ENCODE data around the gene PALD1.

Gene PALD1

DNA sequence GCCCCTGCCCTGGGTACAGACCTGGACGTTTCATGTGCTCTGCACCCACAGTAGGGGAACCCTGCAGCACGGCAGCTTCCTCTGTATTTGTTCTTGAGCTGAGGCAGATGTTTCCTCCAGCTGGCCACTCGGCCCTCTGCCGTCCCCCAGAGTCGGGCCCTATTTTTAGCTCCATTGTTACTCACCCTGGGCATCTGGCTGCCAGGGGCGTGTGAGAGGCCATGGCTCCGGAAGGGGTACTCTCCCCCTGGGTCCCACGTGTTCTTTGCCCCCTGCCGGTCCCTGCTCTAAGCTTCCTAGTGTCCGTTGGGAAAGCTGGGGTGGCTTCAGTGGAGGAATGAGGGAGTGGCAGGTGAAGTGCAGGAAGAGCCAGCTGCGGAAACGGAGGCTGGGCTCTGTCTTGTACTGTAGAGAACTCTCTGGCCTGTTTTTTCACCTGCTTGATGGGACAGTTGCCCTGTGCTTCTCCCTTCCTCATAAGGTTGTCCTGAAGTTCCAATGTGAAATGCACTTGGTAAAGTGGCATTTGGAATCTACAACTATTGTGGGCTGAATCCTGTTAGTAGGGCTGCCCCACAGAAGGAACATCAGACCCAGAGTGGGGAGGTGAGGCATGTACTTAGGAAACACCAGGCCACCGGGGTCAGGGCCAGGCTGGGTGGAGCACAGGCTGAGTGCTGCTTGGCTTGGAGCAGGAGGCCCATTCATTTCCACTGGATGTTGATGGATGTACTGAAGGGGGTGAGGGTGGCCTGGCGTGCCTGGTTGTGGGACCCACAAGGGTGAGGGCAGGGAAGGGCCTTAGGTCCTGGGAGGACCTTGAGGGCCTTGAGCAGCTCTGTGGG is 30.6 kb downstream of the PALD1 start:
- DNase-seq, result no peak

DNA sequence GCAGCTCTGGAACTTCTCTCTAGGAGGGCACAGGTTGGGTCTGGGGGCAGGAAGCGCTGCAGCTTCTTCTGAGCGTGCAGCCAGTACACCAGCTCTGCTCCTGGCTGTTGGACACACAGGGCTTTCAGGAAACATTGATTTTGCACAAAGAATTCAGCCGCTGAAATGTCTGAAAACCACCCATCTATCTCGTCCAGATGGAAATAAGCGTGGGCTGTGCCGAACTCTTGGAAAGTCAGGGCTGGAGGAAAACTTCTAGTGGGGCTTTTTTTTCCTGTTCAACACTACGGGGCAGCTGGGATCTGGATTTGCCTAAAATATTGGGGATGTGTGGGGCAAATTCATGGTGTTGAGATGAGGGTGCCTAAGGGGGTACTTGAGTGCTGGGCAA is 31.2 kb downstream of the PALD1 start:
- no peak for DNase-seq

DNA sequence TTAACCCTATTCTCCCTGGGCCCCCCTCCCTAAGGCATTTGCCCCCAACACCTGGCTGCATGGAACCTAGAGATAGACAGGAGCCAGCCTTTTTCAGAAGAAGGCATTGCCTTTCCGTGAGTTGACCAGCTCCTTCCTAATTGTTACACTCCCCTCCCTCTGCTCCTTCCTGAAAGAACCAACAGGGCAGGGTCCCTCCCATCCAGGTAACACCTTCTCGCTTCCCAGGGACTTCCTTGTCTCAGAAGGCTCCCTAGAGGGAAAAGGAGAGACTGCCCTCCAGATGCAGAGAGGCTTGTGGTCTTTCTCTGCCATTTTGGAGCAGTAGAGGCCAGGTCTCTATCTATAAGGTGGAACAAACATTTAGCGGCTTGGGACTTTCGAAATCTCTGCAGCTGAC is 31.9 kb downstream of the PALD1 start:
- no peak for DNase-seq

DNA sequence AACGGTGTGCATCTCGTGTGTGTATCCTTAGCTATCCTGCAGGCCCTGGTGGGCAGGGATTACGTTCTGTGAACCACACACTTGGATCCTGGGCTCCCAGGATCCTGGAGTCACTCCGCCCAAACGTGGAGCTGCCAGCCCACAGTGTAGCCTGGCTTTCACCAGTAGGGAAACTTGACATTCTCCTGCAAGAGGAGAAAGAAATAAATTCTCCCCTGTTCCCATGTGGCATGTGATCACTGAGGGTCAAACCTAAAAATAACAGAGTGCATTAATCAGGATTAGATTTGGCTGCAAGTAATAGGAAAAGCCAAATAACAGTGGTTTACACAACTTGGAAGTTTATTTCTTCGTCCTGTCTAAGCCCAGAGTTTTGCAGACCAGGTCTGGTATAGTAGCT is 32.3 kb downstream of the PALD1 start:
- DNase-seq, result no peak

DNA sequence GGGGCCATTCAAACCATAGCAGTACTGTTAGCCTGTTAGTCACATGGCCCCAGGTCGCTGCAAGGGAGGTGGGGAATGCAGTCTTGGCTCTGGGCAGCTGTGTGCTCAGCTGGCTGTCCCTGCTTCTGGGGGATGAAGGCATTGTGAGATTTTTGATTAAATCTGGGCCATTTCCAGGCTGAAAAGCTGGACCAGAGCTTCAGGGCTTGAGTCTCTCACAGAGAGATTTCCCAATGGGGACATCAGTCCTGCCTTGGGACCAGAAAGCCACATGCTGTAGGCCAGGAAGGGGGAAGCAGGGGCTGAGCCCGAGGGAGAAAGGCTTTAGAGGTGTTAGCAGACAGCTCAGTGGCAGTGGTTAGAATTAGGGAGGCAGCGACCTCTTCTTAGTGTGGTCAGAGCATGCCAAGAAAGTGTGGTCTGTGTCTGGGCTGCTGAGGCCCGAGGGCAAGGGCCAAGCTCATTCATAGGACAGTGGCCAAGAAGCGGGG is 33.6 kb downstream of the PALD1 start:
- no peak for DNase-seq

DNA sequence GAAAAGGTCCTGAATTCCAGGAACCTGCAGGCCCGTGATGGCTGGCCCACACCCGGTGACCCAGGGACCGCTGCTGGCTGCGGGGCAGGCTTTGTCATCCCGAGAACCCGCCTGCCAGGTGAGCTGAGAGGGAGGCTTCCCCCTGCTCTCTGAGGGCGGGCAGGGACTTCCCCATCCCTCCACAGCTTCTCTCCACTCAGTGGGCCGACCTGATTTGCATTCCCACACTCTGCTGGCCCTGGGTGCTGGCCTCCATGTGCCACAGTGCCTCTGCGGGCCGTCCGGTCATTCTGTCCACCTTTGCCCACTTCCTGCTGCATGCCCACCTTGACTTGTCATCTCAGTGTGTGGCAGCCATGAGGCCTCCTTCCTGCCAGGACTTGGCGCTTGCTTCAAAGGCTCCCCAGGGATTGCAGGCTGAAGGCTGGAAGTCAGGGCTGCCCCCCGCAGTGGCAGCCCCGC is 35.3 kb downstream of the PALD1 start:
- DNase-seq, result no peak

DNA sequence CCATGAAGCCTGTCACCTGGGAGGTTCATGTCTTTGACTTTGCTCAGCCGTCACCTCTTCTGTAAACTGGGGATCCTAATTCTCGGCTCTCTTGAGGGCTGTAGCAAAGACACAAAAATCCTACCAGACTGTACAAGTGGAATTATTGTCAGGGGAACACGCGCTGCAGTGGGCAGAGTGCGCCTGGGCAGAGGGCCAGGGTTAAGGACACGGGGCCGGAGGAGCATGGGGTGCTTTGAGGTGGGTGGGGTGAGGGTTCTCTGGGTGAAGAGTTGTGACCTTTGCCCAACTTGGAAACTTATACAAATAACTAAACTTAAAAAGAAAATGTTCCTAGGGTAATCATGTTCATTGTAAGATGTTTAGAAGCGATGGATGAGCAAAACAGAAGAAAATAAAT is 36.0 kb downstream of the PALD1 start:
- no peak for DNase-seq

DNA sequence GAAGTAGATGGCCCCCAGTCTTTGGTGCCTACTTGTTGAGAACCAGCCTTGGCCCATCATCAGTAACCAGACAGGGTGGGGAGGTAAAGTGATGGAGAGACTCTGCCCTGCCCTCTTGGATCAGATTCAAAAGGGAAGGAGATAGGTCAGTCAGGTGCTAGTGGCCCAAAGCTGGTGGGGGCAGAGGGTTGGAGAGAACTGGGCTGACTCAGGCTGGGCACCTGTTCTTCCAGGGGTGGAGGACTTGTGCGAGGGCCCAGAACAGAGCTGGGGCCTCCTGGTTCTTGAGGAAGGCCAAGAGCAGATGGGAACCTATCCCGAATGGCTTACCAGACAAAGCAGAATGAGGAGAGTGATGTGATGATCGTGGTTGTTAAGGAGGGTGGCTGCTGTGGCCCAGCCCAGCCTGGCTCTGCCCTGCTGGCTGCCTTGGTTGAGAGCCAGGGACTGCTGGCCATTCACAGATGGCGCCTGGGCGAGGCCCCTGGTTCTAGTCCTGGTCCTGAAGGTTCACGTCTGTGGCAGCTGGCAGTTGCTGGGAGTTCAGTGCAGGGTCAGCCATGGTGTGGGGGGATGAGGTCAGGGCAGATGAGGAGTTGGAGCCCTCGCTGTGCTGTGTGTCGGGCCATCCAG is 36.6 kb downstream of the PALD1 start:
- DNase-seq, result no peak

DNA sequence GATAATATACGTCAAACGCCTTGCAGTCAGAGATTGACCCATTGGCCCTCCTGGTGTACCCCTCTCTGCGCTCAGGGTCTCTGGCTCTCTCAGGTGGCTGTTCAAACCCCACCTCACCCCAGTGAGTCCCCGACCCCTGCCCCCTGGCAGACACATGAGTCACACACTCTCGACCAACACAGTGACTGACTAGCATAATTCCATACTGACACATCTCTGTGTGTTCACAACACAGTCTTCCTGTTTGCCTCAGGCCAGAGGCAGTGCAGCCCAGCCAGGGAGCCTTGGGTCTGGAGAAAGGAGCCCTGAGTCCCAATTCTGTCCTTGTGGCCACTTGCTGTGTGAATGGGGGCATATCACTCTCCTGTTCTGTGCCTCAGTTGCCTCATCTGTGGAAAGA is 40.1 kb downstream of the PALD1 start:
- no peak for DNase-seq

DNA sequence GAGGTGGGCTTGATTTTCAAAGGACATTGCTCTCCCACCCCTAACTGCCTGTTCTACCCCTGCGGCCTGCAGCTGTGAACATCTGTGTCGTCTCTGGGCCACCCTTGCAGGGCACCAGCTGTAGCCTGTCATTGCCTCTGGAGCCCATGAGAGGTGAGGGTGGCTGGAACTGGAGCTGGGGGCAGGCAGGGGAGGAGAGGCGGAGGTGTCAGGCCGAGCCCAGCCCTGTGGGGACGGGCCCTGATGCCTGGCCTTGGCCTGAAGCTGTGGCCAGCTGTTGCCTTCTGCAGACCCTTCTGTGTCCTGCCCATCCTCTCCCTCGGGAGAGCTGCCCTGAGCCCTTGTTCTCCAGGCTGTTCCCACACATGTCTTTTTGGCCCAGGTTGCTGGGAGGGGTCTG is 44.5 kb downstream of the PALD1 start:
- DNase-seq, result no peak

DNA sequence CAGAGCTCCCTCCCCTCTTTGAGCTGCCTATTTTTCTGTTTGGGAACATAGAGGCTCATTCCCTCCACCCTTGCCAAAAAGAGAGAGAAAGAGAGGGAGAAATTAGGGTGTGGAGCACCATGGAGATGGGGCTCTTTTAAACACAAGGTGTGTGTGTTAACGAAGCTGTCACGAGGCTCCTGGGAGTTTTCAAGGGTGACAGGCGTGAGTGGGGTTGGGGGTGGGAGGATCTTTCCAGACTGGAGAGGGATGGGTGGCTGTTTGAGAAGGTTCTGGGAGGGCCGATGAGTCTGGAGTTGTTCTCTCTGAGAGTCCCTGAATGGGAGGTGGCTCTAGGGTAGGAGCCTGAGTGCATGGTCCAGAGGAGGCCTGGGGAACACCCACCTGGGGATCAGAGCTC is 45.0 kb downstream of the PALD1 start:
- DNase-seq, result no peak

DNA sequence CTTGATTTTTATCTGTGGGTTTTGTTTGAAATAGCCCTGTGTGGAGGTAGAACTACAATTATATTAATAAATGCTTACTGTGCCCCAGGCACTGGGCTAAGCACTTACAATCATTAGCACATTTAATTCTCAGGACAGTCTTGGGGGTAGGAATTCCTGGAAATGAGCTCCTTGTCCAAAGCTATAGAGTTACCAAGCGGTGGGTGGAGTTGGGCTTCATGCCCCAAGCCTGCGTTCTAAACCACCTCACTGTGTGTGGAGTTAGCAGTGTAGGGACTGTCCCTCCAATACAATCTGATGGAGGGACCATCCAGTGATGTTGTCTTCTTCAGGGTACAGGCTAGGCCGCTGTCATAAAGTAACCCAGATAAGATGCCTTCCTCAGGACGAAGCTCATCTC is 49.7 kb downstream of the PALD1 start:
- DNase-seq, result no peak

DNA sequence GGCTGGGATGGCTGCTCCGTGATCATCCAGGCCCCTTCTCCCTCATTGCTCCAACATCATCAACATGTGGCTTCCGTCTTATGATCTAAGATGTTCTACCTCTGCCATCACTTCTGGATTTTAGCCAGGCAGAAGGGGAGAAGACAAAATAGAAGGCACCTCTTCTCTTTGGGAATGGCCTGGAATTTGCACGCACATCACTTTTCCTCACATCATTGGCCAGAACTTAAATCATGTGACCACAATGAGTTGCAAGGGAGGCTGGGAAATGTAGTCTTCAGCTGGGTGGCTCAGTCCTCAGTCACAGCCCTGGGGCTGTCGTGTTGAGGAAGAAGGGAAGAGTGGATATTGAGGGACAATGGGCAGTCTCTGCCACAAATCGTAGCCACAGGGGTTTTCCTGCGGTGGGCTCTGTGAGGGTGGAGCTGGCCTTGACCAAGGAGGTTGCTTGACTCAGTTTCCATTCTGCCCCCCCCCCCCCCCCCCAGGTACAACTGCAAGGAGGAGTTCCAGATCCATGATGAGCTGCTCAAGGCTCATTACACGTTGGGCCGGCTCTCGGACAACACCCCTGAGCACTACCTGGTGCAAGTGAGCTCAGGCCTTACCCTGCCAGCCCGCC is 50.3 kb downstream of the PALD1 start:
- no peak for DNase-seq

DNA sequence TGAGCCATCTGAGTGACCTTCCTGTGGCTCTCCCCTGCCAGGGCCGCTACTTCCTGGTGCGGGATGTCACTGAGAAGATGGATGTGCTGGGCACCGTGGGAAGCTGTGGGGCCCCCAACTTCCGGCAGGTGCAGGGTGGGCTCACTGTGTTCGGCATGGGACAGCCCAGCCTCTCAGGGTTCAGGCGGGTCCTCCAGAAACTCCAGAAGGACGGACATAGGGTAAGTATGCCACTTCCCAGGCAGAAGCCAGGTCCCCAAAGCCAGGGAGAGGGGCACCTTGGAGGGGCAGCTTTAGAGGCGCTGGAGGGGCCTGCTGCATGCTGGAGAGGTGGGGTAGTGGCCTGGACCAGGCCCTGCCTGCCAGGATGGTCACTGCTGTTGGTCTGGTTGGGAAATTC is 51.3 kb downstream of the PALD1 start:
- DNase-seq, result no peak

DNA sequence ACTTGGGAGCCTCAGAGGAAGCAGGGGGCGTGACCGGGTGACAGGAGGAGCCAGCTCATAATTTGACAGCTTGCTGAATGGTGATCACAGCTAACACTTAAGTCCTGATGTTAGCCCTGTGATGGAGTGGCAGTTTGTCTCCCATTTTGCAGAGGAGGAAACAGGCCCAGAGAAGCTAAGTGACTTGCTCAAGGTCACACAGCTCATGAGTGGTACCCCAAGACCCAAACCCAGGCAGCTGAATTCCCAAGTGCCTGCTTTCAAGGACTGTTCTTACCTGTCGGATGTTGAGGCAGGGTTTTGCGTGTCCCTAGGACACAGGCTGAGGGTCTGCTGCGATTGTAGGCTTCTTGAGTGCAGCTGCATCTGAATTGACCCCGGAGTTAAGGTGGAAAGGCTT is 51.7 kb downstream of the PALD1 start:
- DNase-seq, result no peak

DNA sequence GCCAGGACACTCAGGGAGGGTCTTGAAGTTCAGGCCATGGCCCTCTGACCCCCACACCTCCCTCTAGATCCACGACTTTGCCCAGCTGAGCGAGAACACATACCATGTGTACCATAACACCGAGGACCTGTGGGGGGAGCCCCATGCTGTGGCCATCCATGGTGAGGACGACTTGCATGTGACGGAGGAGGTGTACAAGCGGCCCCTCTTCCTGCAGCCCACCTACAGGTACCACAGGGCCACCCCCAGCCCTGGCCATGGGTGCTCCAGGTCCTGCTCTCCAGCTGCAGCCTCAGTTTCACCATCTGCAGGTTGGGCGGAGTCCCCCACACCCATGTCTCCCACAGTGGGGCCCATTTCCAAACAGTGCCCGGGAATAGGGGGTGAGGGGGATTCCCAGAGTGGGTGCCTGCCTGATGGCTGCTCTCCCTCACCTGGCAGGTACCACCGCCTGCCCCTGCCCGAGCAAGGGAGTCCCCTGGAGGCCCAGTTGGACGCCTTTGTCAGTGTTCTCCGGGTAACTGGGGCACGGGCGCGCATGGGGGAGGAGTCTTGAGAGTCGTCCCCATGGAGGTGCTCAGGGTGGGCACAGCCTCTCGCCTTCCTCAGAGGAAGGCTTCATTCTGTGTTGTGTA is 54.1 kb downstream of the PALD1 start:
- no peak for DNase-seq

DNA sequence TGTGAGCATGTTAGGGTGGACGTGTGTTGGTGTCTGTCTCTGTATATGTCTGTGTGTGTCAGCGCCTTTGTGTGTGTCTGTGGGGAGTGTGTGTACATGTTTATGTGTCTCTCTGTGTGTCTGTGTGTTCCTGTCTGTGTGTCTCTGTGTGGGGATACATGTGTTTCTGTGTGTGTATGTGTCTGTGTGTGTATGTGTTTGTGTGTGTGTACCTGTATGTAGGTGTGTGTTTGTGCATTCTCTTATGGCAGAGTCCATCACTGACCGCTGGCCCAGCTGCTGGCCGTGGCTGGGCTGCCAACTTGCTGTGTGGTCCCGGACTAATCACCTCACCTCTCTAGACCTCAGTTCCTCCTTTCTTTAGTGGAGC is 54.6 kb downstream of the PALD1 start:
- no peak for DNase-seq

DNA sequence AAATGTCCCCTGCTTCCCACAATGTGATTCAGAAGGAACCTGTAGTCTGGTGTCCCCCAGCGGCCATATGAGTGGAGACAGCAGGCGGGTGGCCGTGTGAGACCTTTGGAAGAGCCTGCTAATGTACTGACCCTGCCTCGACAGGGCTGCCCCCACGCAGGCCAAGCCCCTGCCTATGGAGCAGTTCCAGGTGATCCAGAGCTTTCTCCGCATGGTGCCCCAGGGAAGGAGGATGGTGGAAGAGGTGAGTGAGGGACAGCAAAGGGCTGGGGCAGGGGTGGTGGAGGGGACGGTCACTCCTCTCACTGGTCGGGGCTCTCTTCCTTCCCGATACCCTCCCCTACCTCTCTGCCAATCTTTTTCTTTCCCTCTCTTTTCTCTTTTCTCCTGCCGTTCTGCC is 55.7 kb downstream of the PALD1 start:
- no peak for DNase-seq

DNA sequence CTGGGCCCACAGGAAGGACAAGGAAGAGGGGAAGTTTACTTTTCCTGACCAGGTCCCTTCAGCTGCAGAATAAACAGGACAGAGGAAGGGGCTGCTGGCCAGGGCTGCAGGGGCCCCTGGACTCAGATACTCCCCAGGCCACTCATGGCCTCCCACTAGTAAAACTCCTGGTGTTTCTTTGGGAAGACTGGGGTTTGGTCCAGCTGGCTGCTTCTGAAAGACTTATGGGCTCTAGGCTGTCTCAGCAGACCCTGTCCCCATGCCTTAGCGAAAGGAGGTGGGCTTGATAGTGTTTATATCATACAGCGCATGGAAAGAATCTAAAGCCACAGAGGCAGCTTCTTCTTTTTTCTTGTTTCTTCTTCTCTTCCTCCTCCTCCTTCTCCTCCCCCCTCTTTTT is 56.4 kb downstream of the PALD1 start:
- no peak for DNase-seq

DNA sequence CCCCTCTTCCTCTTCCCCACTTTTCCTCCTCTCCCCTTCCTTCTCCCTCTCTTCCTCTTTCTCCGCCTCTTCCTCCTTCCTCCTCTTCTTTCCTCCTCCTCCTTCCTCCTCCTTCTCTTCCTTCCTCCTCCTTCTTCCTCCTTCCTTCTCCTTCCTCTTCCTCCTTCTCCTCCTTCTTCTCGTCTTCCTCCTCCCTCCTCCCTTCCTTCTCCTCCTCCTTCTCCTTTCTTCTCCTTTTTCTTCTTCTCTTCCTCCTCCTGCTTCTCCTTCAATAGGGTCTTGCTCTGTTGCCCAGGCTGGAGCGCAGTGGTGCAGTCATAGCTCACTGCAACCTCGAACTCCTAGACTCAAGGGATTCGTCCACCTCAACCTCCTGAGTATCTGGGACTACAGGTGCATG is 56.9 kb downstream of the PALD1 start:
- no peak for DNase-seq

DNA sequence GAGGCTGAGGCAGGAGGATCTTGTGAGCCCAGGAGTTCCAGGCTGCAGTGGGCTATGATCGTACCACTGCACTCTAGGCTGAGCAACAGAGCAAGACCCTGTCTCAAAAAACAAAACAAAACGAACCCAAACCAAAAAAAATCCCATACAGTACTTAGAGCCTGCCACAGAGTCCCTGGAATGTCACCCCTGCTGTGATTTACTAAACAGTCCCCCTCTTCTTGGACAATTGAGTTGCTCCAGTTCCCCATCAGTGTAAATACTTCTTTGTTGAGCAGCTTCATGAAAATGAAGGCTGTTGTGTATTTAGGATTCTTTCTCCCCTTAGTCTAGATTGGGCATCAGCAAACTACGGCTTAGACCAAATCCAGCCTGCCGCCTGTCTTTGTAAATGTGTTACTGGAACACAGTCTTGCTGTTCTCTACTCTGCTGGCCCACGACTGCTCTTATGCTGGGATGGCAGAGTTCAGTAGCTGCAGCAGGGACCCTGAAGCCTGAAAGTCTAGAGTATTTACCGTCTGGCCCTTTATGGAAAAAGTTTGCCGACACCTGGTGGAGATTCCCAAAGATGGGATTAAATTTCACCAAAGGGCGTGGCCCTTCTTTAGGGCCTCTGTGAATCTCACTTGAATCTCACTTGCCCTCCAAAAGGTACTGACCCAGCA is 57.8 kb downstream of the PALD1 start:
- no peak for DNase-seq

DNA sequence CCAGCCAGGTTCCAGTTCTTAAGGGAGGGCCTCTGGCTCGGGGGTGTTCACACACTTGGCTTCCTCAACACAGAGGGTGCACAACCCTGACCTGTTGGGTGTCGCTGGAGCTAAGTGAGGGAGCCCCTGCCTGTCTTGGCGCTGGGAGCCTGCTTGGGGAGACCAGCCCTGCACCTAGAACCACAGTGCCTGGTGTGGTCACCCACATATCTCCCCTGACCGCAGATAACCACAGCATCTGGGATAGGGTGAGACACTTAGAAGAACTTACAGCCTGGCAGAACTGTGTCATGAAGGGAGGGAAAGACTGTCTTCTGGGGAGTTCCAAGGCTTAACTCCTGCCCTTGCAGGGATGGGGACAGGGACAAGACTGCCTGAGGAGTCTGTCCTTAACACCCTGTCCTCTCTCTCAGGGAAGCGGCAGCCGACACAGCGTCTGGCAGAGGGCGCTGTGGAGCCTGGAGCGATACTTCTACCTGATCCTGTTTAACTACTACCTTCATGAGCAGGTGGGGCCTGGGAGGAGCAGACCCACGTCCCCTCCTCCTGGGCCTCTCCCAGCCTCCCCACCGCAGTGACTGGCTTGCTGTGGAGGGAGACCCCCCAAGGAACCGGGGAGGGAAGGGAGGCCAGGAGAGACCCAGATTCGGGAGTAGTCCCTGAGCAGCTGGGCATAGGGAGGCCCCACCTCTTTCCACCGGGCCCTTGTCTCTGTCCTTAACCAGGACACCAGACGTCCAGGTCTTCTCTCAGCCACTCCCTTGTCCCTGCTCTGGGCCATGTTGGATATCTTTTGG is 59.0 kb downstream of the PALD1 start:
- DNase-seq, result no peak
